ENCODE measurements around the gene ABCC10.

DNA sequence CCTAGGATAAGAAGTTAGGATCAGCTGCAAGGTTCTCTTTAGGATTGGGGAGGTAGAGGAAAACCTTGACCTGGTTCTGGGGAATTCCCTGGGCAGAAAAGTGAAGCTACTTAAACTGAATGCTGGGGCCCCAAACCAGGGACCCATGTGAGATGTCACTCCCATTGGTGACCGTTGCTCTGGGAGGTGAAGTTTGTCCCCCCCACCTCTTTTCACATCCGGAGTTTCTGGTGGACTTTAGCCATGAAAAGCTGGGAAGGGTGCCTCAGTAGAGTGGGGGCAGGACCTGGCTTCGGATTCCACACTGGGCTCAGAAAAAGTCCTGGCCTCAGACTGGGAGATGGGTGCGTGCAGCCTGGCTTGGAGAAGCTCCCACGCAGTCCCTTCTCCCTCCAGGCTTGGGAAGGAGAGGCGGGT, 63.2 kb downstream of the ABCC10 start:
- TF ChIP-seq SP1 (CRISPR knock-in tag; conservative IDR thresholded peaks at IDR 0.05): no peak
- no peak for TF ChIP-seq FOXK1 (CRISPR knock-in tag; IDR thresholded peaks at IDR 0.05)
- no peak for TF ChIP-seq GTF2I (CRISPR knock-in tag; conservative IDR thresholded peaks at IDR 0.05)
